Stimulated activated naive CD8-positive, alpha-beta T cell treated with anti-CD3 and anti-CD28 coated beads, Interleukin-15, Interleukin-2, amounts not matched to agents 100 U/mL and 50 U/mL, for 24 hours (primary cell): Measurements from ENCODE around the gene SMIM41.

Source experiments
- ATAC-seq: fragments of 150-1000 bp; cut with Tn5 transposase; one replicate; pipeline ENCODE4 v1.10.0; 2021
- DNase-seq: peaks from one replicate; pipeline ENCODE4 v3.0.0; 2021

Gene SMIM41

GRCh38 chr12:52050758-52051541 is 28.6 kb upstream of the SMIM41 start, which contains the start of gene NR4A1:
NR4A1 (plus strand) TSS chr12:52051442; CDS start chr12:52054329, 2,887 bp downstream.
- DNase-seq (peak; percentile 100), ATAC-seq (peak; percentile 89)

GRCh38 chr12:52052468-52053186 is 26.9 kb upstream of the SMIM41 start:
- ATAC-seq (no peak), DNase-seq (no peak)

- ATAC-seq (no peak), DNase-seq (no peak)
Observed at GRCh38 chr12:52053536-52054209, 25.8 kb upstream of the SMIM41 start.

- no peak for DNase-seq
- ATAC-seq, result no peak
Observed at GRCh38 chr12:52054231-52054832, 25.2 kb upstream of the SMIM41 start.

GRCh38 chr12:52054833-52055730 is 24.4 kb upstream of the SMIM41 start:
- ATAC-seq (no peak), DNase-seq (no peak)

DNA sequence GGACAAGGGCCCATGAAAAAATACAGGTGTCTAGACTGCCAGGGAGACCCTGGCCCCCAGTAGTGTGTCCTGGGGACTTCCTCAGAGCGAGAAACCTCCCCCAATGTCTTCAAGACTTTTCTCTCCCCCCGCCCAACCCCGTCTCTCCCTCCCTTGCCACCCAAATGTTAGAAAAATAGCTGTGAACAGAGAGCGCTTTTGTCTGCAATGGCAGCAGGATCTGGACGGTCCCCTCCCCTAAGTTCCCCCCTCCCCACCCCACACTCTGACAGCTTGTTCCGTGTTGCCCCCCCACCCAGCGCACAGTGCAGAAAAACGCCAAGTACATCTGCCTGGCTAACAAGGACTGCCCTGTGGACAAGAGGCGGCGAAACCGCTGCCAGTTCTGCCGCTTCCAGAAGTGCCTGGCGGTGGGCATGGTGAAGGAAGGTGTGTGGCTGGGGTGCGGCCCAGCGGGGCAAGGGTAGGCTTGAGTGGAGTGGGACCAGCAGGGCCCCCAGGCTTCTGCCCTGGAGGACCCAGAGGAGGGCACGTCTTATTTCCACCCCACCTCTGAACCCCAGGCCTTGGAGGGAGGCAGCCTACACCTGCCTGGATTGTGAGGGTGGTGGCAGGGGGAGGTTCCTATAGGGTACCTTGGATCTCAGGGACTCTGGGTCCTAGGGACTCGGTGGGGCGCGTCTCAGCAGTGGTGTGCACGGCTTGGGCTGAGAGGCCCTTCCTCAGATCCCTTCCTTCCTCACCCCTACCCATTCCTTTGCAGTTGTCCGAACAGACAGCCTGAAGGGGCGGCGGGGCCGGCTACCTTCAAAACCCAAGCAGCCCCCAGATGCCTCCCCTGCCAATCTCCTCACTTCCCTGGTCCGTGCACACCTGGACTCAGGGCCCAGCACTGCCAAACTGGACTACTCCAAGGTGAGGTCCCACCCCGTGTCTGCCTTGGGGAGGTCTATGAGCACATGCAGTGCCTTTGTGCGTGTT is 23.5 kb upstream of the SMIM41 start:
- no peak for ATAC-seq
- no peak for DNase-seq

DNA sequence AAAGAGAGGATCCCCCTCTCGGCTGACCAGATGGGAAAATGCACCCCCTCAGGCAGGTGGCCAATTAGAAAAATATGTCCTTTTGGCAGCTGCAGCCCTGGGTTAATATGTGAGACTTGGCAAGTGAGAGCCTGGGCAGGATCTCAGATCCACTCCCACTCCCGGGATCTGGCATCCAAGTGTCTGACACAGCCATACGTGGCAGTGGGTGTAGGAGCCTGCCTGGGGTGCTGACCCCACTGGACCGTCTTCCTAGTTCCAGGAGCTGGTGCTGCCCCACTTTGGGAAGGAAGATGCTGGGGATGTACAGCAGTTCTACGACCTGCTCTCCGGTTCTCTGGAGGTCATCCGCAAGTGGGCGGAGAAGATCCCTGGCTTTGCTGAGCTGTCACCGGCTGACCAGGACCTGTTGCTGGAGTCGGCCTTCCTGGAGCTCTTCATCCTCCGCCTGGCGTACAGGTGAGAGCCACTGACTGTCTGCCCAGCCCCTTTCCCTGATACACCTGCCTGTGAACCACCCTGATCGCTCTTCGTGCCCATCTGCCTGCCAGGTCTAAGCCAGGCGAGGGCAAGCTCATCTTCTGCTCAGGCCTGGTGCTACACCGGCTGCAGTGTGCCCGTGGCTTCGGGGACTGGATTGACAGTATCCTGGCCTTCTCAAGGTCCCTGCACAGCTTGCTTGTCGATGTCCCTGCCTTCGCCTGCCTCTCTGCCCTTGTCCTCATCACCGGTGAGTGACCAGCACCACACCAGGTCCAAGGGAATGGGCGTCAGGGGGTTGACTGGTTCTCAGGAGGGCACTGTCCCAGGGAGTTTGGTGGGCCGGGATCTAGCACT is 22.5 kb upstream of the SMIM41 start:
- no peak for DNase-seq

GRCh38 chr12:52057638-52058576 is 21.6 kb upstream of the SMIM41 start:
- DNase-seq, result no peak
- ATAC-seq, result no peak

More for the DNA sequence above, 22.5 kb upstream of the SMIM41 start:
- ATAC-seq, result no peak

DNA sequence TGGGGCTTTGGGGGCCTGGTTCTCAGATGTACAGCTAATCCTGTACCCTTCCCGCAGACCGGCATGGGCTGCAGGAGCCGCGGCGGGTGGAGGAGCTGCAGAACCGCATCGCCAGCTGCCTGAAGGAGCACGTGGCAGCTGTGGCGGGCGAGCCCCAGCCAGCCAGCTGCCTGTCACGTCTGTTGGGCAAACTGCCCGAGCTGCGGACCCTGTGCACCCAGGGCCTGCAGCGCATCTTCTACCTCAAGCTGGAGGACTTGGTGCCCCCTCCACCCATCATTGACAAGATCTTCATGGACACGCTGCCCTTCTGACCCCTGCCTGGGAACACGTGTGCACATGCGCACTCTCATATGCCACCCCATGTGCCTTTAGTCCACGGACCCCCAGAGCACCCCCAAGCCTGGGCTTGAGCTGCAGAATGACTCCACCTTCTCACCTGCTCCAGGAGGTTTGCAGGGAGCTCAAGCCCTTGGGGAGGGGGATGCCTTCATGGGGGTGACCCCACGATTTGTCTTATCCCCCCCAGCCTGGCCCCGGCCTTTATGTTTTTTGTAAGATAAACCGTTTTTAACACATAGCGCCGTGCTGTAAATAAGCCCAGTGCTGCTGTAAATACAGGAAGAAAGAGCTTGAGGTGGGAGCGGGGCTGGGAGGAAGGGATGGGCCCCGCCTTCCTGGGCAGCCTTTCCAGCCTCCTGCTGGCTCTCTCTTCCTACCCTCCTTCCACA is 20.7 kb upstream of the SMIM41 start:
- no peak for DNase-seq
- ATAC-seq, result no peak

DNA sequence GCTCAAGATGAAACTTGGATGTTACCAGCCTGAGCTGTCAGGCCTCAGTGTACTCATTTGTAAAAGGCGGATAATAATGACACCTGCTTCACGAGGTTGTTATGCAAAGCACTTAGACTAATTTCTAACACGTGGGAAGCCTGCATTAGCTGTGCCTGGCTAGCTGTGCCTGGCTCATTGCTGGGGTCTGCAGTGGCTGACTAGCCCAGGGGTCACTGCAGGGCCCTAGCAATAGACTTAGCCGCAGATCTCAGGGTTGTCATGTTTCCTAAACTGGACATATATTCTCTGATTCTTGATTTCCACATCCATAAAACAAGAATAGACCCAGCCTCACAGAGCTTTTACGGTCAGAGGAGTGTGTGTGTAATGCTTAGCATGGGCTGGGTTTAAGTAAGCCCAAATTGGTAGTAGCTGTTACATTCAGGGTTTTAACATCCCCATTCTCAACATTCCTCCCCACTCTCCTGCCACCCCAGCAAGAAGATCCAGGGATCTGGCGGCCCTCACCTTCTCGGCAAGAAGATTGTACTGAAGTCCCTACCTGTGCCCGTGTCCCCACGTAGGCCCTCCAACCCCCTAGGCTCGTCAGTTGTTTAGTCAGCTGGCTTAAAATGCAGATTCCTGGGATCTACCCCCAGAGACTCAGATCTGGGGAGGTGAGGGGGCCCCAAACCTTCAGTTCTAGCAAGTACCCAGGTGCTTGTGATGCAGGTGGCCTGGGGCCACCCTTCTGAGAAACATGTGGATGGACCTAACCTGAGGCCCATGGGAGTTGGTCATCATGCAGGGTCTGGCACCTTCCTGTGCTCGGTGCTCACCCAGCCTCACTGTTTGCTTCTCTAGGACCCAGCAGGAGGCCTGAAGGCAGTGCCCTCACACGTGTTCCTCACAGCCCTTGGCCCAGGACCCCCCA is 19.7 kb upstream of the SMIM41 start:
- DNase-seq (no peak), ATAC-seq (no peak)

DNA sequence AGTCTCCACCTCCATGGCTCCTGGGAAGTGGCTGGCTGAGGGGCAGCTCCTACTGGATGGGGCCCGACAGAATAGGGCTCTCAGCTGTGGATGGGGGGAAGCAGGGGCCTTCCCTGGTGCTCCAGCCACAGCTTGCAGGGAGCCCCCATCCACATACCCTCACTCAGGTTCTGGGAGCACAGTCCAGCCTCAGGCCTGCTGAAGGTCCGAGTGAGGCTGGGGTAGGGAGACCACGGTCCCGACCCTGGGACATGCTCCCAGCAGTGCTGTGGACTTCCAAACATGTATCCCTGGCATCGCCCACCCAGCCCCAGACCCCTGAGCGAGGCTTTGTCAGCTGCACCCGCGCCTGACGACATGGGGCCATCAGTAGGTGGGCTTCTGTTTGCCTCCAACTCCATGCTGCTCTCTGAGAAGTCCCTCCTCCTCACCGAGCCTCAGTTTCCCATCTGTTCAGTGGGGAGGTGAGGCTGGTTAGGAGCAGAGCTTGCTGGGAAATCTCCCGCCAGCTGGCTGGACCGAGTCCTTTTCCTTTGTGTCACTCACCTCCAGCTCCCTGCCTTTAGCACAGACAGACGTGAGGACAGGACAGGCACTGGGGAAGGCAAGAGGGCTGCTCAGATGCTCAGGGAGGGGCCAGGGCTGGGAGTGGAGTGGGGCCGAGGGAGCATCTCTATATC is 18.9 kb upstream of the SMIM41 start:
- no peak for DNase-seq
- no peak for ATAC-seq

DNA sequence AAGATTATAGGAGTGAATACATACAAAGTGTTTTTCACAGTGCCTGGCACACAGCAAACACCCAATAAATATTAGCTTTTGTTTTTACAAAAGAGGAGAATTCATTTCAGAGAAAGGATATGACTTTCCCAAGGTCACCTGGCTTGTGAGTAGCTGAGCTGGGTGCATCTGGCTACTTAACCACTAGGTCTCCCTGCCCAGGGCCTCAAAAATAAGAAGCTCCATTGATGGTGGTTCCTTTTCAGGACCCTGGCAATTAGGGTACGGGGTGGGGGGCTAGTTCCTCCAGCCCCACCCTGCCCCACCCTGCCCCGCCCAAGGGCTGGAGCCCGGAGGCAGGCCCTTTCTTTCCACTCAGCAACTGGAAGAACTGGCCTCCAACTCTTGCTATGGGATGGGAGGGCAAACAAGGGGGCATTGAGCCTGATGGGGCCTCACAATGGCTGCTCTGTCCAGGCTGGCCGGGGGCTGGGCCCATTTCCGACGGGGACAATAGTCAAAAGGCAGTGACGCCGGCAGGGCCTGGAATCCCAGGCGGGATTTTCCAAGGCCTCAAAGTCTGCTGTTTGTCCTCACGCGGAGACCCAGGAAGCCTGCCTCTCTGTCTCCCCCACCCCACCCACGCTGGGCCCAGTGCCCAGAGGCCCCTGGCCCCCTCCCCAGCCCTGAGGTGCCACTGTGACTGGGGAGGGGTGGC is 17.9 kb upstream of the SMIM41 start:
- DNase-seq, result no peak
- no peak for ATAC-seq

DNA sequence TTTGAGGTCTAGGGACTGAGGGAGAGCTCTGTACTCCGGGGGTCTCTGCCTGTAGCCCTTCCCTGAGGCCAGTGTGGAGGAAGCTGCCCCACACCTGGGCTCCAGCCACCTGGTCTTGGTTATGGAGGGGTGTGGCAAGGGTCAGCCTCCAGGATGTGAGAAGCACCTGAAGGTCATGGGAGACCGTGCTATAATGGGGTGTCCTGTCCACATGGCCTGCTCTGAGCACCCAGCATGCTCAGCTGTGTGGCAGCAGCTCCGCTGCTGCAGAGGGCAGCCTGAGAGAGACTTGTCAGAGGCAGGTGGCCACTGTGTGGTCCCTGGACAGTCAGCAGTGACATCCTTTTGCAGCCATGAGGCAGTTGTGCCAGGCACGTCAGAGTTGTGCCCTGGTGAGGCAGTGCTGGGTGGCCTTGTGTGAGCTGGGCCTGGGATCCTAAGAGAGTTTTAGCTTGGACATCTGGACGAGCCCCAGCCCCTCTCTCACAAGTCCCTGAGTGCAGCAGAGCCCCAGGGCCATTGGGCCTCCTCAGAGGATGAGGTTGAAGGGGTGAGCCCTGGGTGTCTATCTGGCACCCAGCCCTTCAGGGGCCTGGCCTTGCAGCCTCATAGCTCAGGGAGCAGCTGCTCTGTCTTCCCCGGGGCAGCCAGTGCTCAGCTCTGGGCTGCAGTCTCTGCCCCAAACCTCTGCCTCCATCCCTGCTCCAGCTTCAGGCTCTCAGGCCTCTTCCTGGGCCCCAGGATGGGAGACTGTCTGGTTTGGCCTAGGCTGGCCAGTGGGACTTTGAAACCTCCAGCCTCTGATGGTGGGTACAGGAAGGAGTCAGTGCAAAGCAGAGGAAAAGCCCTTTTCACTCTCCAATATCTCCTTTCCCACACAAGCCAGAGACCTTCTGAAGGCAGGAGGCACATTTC is 17.1 kb upstream of the SMIM41 start:
- DNase-seq, result no peak
- no peak for ATAC-seq
